Measurements from ENCODE around the gene TXNL4B. TPM values are rescaled to one million over a fixed set of nuclear protein-coding genes. Genes with fewer than 3 reads are reported as not detected.

TXNL4B gene
- total and polyA plus RNA-seq, 9 of the 15 experiments (the other 6 are each of a cell fraction or from before 2014, with no cell fraction given) = 11.9 to 38.0 (median 22.3) TPM

- TF ChIP-seq ZNF407 (IDR thresholded peaks at IDR 0.05; ENCODE audit: low read depth) (no peak), STAG1 (CRISPR knock-in tag; IDR thresholded peaks at IDR 0.05; ENCODE audit: borderline replicate concordance) (peak; percentile 69; the same call in 1 of the 2 replicates), MCM7 (IDR thresholded peaks at IDR 0.05) (no peak), CBFA2T2 (conservative IDR thresholded peaks at IDR 0.05) (peak; percentile 52), RAD21 (CRISPR knock-in tag; conservative IDR thresholded peaks at IDR 0.05 in 1 of 2, IDR thresholded peaks at IDR 0.05 in 1 of 2) (peak; percentile 76 to 84), ZNF561 (CRISPR knock-in tag; conservative IDR thresholded peaks at IDR 0.05) (no peak), ZNF699 (CRISPR knock-in tag; IDR thresholded peaks at IDR 0.05; ENCODE audit: insufficient replicate concordance) (no peak), ZNF384 (IDR thresholded peaks at IDR 0.05; ENCODE audit: low read depth, low read length) (0 out of 2 replicates have a peak, but pooled peaks have one; percentile 9), BRF1 (IDR thresholded peaks at IDR 0.05; ENCODE audit: borderline replicate concordance, extremely low read depth, insufficient read length) (no peak), RBM39 (optimal IDR thresholded peaks at IDR 0.05; ENCODE audit: low read depth, low read length) (no peak)
- TF ChIP-seq, protein P1, sequence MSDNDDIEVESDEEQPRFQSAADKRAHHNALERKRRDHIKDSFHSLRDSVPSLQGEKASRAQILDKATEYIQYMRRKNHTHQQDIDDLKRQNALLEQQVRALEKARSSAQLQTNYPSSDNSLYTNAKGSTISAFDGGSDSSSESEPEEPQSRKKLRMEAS (CRISPR knock-in tag; IDR thresholded peaks at IDR 0.05) = 0 out of 2 replicates have a peak, but pooled peaks have one; percentile 10
Measured at GRCh38 chr16:72124761-72125634, 31.6 kb upstream of the TXNL4B start (continued).
